HepG2 (cell line): Measurements from ENCODE around the gene KRI1. TPM values are rescaled to one million over a fixed set of nuclear protein-coding genes. Genes with fewer than 3 reads are reported as not detected.

Source experiments
- ATAC-seq: fragments of 200-7000 bp; cut with Tn5 transposase; 3 replicates; pipeline ENCODE4 v1.9.1; 2020; ENCODE audit warnings: mild to moderate bottlenecking, moderate library complexity
- BruUV-seq: library from RNA; stranded (reverse); fragments of 400-500 nt; replicated peaks from 2 replicates; lab custom pipeline; 2021; lab: Mats Ljungman, UMichigan
- CTCF ChIA-PET: fragments of 300-600 bp; formaldehyde crosslinking; extraction: SDS; loops from one replicate; lab custom pipeline; 2021; ENCODE audit warnings: low total read pairs, inconsistent platforms, low intra/inter-chr PET ratio; lab: Yijun Ruan, JAX
- POLR2A ChIA-PET: fragments of 350-600 bp; sonication (Branson Sonifier 250); formaldehyde crosslinking; loops from one replicate; lab custom pipeline; 2020; ENCODE audit warnings: antibody characterized with exemption, inconsistent platforms; lab: Yijun Ruan, JAX
- DNase-seq: peaks from one replicate; pipeline ENCODE4 v3.0.0-alpha.2; 2015; ENCODE audit warnings: low spot score
- FAIRE-seq: peaks from 3 replicates; lab custom pipeline; 2011; peaks lifted over from hg19 to GRCh38; lab: Jason Lieb, UNC
- H2AFZ ChIP-seq: one replicate; pipeline ENCODE4 v1.6.1; 2011; ENCODE audit warnings: low read length, inconsistent platforms
- H3K27ac ChIP-seq: fragments of 300-600 bp; 3 replicates; pipeline ENCODE4 v1.8.0; 2011; ENCODE audit warnings: mixed run types, mild to moderate bottlenecking, mixed read lengths, low read length, inconsistent platforms; ENCODE audit not compliant: insufficient read depth; ENCODE audit errors: extremely low read length
- H3K27me3 ChIP-seq, 2 experiments: fragments of 200-600 bp in 1 of 2; 2 replicates in 1 of 2; 3 replicates in 1 of 2; pipeline versions ENCODE4 v1.6.0 to v1.8.0; 2011; ENCODE audit warnings: low read length in 2 of 2, mild to moderate bottlenecking in 2 of 2, moderate library complexity in 2 of 2, inconsistent platforms in 1 of 2; ENCODE audit not compliant: insufficient read depth in 2 of 2, control insufficient read depth in 1 of 2
- H3K36me3 ChIP-seq, 2 experiments: fragments of 200-600 bp in 1 of 2; replicated peaks in 1 of 2; 2 replicates in 1 of 2; 3 replicates in 1 of 2; pipeline versions ENCODE4 v1.5.1 to v1.8.0; 2011; ENCODE audit warnings: low read length in 2 of 2, inconsistent platforms in 1 of 2; ENCODE audit not compliant: insufficient read depth in 2 of 2, control insufficient read depth in 1 of 2
- H3K4me1 ChIP-seq: 2 replicates; pipeline ENCODE4 v1.5.1; 2012; ENCODE audit warnings: low read length, inconsistent platforms; ENCODE audit not compliant: insufficient read depth
- H3K4me2 ChIP-seq: 2 replicates; pipeline ENCODE4 v1.6.0; 2011; ENCODE audit warnings: low read depth, low read length, inconsistent platforms
- H3K4me3 ChIP-seq, 3 experiments: fragments of 200-600 bp in 1 of 3; sonication (generic), shearing (Covaris generic) in 1 of 3; replicated peaks in 1 of 3; 2 replicates each; pipeline ENCODE4 v1.5.1; 2011 to 2016; ENCODE audit warnings: low read length in 3 of 3, inconsistent platforms in 2 of 3, low read depth in 2 of 3, mild to moderate bottlenecking in 2 of 3, control low read depth in 1 of 3, mixed read lengths in 1 of 3; ENCODE audit not compliant: insufficient read depth in 1 of 3
- H3K79me2 ChIP-seq: one replicate; pipeline ENCODE4 v1.6.1; 2011; ENCODE audit warnings: low read length, inconsistent platforms; ENCODE audit not compliant: insufficient read depth
- H3K9ac ChIP-seq: 2 replicates; pipeline ENCODE4 v1.6.0; 2011; ENCODE audit warnings: mild to moderate bottlenecking, low read depth, low read length, inconsistent platforms; ENCODE audit not compliant: insufficient read depth
- H3K9me3 ChIP-seq: 2 replicates; pipeline ENCODE4 v1.5.1; 2012; ENCODE audit warnings: mild to moderate bottlenecking, low read length
- H4K20me1 ChIP-seq: 2 replicates; pipeline ENCODE4 v1.6.0; 2011; ENCODE audit warnings: inconsistent platforms, mild to moderate bottlenecking, low read length, moderate library complexity; ENCODE audit not compliant: insufficient read depth
- AGO1 ChIP-seq: fragments of 200-400 bp; formaldehyde crosslinking; IDR thresholded peaks from 2 replicates; pipeline ENCODE4 v1.6.1; 2017; ENCODE audit warnings: mild to moderate bottlenecking, low read depth, low read length, moderate library complexity; ENCODE audit not compliant: poor library complexity, severe bottlenecking
- CREB3 ChIP-seq: sonication (generic); formaldehyde crosslinking; IDR thresholded peaks from 2 replicates; pipeline ENCODE4 v1.5.0; 2020; ENCODE audit warnings: missing genetic modification reagents
- NFYC ChIP-seq: IDR thresholded peaks from 2 replicates; pipeline ENCODE4 v1.6.1; 2016; ENCODE audit warnings: missing genetic modification reagents, missing compliant biosample characterization
- POLR2AphosphoS2 ChIP-seq: IDR thresholded peaks from 2 replicates; pipeline ENCODE4 v1.6.1; 2011; ENCODE audit warnings: low read depth, low read length, improper control_type of control experiment
- SPEN ChIP-seq: sonication (generic); formaldehyde crosslinking; IDR thresholded peaks from 2 replicates; pipeline ENCODE4 v1.5.1; 2020; ENCODE audit warnings: low read depth, mild to moderate bottlenecking, missing genetic modification reagents
- SRSF1 ChIP-seq: fragments of 200-400 bp; formaldehyde crosslinking; optimal IDR thresholded peaks from 2 replicates; pipeline ENCODE3; 2017; ENCODE audit warnings: mild to moderate bottlenecking, low read depth, low read length, moderate library complexity
- ZC3H4 ChIP-seq: sonication (generic); formaldehyde crosslinking; IDR thresholded peaks from 2 replicates; pipeline ENCODE4 v1.4.0; 2020; ENCODE audit warnings: missing genetic modification reagents, borderline replicate concordance
- ZNF180 ChIP-seq: sonication (generic); formaldehyde crosslinking; IDR thresholded peaks from 2 replicates; pipeline ENCODE4 v1.4.0; 2020; ENCODE audit warnings: low read depth, missing genetic modification reagents, borderline replicate concordance
- ZNF614 ChIP-seq: IDR thresholded peaks from 2 replicates; pipeline ENCODE4 v1.6.1; 2018; ENCODE audit warnings: missing biosample characterization, missing genetic modification reagents, inconsistent platforms, borderline replicate concordance
- WGBS: methylation state at CpG from one replicate; pipeline ENCODE4 v1.1.6; 2017; ENCODE audit warnings: low lambda C conversion rate; 5-methylcytosine and 5-hydroxymethylcytosine counted together
- in situ Hi-C: cut with HindIII; loops from 2 replicates; pipeline ENCODE4 v1.10.0; 2017; ENCODE audit warnings: low pct_unique_long_range_greater_than_20kb; ENCODE audit not compliant: extremely low pct_ligation_motif_present
- intact Hi-C: fragments of 100-400 bp; cut with micrococcal nuclease; formaldehyde crosslinking; loops from one replicate; pipeline ENCODE4 v1.10.0; 2022; ENCODE audit not compliant: unreplicated experiment
- polyA plus RNA-seq, 8 experiments: library from polyadenylated mRNA; depleted of rRNA in 3 of 8; stranded (reverse) in 7 of 8; unstranded in 1 of 8; fragments of >200 nt; fragmentation: Illumina TruSeq in 4 of 8; extraction: Trizol in 4 of 8; gene quantifications; 2 replicates each; pipeline versions ENCODE4 v1.2.1 to v1.2.3, GENCODE V29; 2011 to 2016; ENCODE audit warnings: low read depth in 4 of 8, missing spikeins in 1 of 8, mixed read lengths in 1 of 8; ENCODE audit not compliant: insufficient read depth in 1 of 8
- total RNA-seq, 5 experiments: library from RNA; depleted of rRNA; stranded (reverse); fragments of >200 nt; fragmentation: Illumina TruSeq; extraction: Trizol; gene quantifications; 2 replicates each; pipeline ENCODE4 v1.2.3, GENCODE V29; 2016; ENCODE audit warnings: low read depth in 1 of 5
- TF ChIP-seq, protein P1 (sequence below): sonication (generic); formaldehyde crosslinking; IDR thresholded peaks from 2 replicates; pipeline ENCODE4 v1.5.0; 2020; ENCODE audit warnings: missing genetic modification reagents
- TF ChIP-seq, protein P2 (sequence below): fragments of 450-650 bp; IDR thresholded peaks from 2 replicates; pipeline ENCODE4 v1.6.1; 2016
- TF ChIP-seq, protein P3 (sequence below): sonication (generic); formaldehyde crosslinking; IDR thresholded peaks from 2 replicates; pipeline ENCODE4 v1.5.0; 2020; ENCODE audit warnings: missing genetic modification reagents, mild to moderate bottlenecking, borderline replicate concordance

The KRI1 gene
- total and polyA plus RNA-seq, 2 of the 13 experiments (the other 11 are each of a cell fraction or from before 2014, with no cell fraction given), result 9.1 to 11.7 TPM

- TF ChIP-seq CREB3 (CRISPR knock-in tag), result no peak
- no peak for TF ChIP-seq ZC3H4 (CRISPR knock-in tag)
- no peak for TF ChIP-seq POLR2AphosphoS2
- no peak for TF ChIP-seq ZNF180
- TF ChIP-seq SRSF1, result no peak
- TF ChIP-seq, protein P1, sequence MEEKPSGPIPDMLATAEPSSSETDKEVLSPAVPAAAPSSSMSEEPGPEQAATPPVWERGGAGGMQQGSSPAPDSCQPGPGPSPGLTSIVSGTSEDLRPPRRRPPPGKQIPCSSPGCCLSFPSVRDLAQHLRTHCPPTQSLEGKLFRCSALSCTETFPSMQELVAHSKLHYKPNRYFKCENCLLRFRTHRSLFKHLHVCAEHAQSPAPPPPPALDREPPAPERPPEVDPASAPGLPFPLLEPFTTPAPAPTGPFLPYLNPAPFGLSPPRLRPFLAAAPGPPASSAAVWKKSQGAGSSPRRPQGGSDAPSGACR, result no peak
- TF ChIP-seq AGO1, result no peak
- no peak for TF ChIP-seq SPEN (CRISPR knock-in tag)
- no peak for TF ChIP-seq ZNF614 (CRISPR knock-in tag)
- no peak for TF ChIP-seq NFYC (CRISPR knock-in tag)
- TF ChIP-seq, all 625 proteins: peak for 0
Measured at GRCh38 chr19:10567656-10568055, 1.8 kb upstream of the KRI1 start (continued).

DNA sequence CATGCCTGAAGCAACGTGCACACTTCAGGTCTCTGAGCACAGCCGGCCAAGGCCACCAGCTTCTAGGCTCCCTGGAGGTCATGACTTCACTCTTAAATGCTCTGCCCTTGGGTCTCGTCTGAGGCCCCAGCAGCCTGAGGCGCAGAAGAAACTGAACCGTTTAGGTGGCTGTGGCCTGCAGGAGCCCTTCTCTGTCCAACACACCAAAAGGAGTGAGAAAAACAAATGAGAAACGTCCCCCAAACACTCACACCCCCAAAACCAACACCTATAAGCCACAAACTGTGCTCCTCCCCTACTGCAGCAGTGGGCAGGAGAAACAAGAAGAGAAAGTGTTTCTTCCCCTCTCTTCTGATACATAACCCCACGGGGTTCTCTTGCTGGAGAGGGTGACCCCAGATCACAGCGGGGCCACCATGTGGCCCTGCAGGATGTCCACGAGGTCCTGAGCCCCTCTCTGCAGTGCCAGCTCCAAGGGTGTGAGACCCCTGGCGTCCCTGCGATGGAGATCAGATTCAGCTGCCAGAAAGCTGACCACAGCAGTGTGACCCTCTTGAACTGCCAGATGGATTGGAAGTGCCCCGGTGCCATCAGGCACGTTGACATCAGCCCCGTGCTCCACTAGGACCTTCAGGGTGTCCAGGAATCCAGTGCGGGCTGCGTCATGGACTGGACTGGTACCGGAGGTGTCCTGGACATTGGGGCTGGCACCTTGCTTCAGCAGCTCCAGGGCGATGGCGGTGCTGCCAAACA, 1.0 kb upstream of the KRI1 start:
- ChIA-PET POLR2A (interaction anchor here (1.6 kb wide), 1 partner anchor 10 kb away, joined by 3 read pairs; no protein-coding TSS in a partner anchor), CTCF (no interaction called here)
- ATAC-seq (no peak), DNase-seq (no peak), FAIRE-seq (no peak)
- intact Hi-C loops, result no loop called here
- WGBS, result 70% methylated on average over 15 of the region's 19 CpGs
- no peak overlapping the region for H3K4me3 ChIP-seq
- H3K4me1 ChIP-seq, result peaks cover 41% of the 10 kb centered on the region
- H3K9ac ChIP-seq, result no peak overlapping the region
- no peaks in the 10 kb centered on the region for H3K9me3 ChIP-seq
- TF ChIP-seq, protein P2, sequence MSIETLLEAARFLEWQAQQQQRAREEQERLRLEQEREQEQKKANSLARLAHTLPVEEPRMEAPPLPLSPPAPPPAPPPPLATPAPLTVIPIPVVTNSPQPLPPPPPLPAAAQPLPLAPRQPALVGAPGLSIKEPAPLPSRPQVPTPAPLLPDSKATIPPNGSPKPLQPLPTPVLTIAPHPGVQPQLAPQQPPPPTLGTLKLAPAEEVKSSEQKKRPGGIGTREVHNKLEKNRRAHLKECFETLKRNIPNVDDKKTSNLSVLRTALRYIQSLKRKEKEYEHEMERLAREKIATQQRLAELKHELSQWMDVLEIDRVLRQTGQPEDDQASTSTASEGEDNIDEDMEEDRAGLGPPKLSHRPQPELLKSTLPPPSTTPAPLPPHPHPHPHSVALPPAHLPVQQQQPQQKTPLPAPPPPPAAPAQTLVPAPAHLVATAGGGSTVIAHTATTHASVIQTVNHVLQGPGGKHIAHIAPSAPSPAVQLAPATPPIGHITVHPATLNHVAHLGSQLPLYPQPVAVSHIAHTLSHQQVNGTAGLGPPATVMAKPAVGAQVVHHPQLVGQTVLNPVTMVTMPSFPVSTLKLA, result peak; percentile 19; the same call in 1 of the 2 replicates
- TF ChIP-seq, protein P3, sequence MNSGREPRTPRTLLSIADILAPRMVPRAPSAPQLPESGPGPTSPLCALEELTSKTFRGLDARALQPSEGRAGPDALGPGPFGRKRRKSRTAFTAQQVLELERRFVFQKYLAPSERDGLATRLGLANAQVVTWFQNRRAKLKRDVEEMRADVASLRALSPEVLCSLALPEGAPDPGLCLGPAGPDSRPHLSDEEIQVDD (CRISPR knock-in tag), result no peak
- H3K27ac ChIP-seq, result peak overlapping the region; percentile 39
- H3K36me3 ChIP-seq, result no peaks in the 10 kb centered on the region; a peak in 1 of 5 replicates
- H4K20me1 ChIP-seq, result no peaks in the 10 kb centered on the region
- H3K4me2 ChIP-seq, result peak overlapping the region; percentile 84
- peaks cover 10% of the 10 kb centered on the region for H3K79me2 ChIP-seq
- no peaks in the 10 kb centered on the region for H3K27me3 ChIP-seq
- no peak overlapping the region for H2AFZ ChIP-seq
- in situ Hi-C loops, result no loop called here
- BruUV-seq, result no TSS peak
